ENCODE data around the gene SUN3.
"Not testable (repeated sequence)": the region's sequence is repeated elsewhere in the genome, so short reads cannot be mapped to it uniquely, and the experiment has no call there.

SUN3 gene

DNA sequence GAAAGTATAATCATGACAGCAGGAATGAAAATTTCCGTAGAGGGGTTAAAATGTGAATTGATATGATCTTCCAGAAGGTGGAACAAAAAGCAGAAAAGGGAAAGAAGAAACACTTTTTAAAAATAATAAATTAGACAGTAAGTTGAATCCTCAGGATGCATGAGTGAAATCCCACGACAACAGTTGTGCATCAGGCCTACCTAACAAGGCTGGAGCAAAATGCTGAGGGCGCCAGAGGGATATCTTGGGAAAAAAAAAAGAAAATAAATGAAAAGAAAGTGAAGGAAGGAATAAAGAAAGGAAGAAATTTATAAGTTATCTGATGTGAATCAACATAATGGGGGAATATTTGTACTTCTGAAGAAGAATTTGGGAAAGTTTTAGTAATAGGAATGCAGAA is 36.5 kb downstream of the SUN3 start:
- H3K4me3 ChIP-seq (replicated peaks; ENCODE audit: low read depth, low read length), result no peak overlapping the region
- TF ChIP-seq, protein P1, sequence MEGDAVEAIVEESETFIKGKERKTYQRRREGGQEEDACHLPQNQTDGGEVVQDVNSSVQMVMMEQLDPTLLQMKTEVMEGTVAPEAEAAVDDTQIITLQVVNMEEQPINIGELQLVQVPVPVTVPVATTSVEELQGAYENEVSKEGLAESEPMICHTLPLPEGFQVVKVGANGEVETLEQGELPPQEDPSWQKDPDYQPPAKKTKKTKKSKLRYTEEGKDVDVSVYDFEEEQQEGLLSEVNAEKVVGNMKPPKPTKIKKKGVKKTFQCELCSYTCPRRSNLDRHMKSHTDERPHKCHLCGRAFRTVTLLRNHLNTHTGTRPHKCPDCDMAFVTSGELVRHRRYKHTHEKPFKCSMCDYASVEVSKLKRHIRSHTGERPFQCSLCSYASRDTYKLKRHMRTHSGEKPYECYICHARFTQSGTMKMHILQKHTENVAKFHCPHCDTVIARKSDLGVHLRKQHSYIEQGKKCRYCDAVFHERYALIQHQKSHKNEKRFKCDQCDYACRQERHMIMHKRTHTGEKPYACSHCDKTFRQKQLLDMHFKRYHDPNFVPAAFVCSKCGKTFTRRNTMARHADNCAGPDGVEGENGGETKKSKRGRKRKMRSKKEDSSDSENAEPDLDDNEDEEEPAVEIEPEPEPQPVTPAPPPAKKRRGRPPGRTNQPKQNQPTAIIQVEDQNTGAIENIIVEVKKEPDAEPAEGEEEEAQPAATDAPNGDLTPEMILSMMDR (IDR thresholded peaks at IDR 0.05; ENCODE audit: low read length, missing control alignments), result peak; percentile 1
- DNase-seq (ENCODE audit: low read depth), result no peak

DNA sequence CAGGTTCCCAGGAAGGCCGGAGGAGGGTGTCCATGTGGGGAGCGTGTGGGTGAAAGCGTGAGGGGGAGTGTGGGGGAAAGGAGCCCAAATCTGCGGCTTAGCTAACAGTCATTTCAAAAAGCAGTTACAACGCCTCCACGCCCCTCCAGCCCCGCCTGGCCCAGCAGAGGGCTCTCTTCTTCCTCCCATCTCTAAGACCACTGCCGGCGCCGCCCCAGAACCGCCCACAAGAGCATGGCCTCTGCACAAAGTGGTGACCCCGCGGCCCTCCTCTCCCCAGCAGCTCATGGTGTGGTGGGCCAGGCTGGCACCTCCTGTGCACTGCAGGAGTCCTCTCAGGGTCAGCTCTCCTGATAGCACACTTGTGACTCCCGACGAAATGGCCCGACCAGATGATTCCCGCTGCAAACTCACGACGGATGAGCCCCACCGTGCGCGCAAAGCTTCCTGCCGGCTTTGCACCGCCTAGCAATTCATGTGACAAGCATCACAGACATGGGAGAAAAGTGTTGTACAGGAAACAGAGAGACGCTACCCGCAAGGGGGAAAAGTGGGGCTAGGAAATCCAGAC is 37.1 kb downstream of the SUN3 start:
- DNase-seq (ENCODE audit: low read depth), result peak; percentile 77
- TF ChIP-seq, protein P1 (IDR thresholded peaks at IDR 0.05; ENCODE audit: low read length, missing control alignments), result peak; percentile 77
- peak overlapping the region; percentile 53 for H3K4me3 ChIP-seq (replicated peaks; ENCODE audit: low read depth, low read length)

DNA sequence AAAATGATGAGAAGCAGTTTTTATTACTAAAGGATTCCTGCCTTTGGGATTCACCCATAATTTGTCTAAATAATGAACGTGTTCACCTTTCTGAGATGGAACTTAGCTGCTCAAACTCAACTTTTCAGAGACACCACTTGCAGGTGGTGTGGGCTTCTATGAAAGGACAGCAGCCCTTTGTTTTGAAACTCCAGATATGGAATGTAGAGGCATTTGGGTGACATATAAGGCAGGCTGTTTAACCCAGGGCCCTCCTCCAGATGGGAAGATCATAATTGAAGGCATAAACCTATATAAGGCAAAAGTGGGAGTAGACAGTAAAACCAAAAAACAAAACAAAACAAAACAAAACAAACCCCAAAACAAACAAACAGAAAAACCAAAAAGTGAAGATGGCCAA is 37.6 kb downstream of the SUN3 start:
- TF ChIP-seq, protein P1 (IDR thresholded peaks at IDR 0.05; ENCODE audit: low read length, missing control alignments), result no peak
- H3K4me3 ChIP-seq (replicated peaks; ENCODE audit: low read depth, low read length), result no peak overlapping the region
- no peak for DNase-seq (ENCODE audit: low read depth)

DNA sequence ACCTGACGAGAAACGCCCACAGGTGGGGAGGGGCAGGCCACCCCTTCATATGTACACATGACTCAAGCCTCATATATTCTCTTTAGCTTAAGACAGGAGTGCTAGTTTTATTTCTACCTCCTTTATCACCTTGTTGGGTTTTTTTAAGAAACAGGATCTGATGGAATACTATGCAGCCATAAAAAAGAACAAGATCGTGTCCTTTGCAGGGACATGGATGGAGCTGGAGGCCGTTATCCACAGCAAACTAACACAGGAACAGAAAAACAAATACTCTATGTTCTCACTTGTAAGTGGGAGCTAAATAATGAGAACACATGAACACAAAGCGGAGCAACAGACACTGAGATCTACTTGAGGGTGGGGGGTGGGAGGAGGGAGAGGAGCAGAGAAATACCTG is 38.3 kb downstream of the SUN3 start:
- no peak for DNase-seq (ENCODE audit: low read depth)
- H3K4me3 ChIP-seq (replicated peaks; ENCODE audit: low read depth, low read length), result no peak overlapping the region
- TF ChIP-seq, protein P1 (IDR thresholded peaks at IDR 0.05; ENCODE audit: low read length, missing control alignments), result no peak

DNA sequence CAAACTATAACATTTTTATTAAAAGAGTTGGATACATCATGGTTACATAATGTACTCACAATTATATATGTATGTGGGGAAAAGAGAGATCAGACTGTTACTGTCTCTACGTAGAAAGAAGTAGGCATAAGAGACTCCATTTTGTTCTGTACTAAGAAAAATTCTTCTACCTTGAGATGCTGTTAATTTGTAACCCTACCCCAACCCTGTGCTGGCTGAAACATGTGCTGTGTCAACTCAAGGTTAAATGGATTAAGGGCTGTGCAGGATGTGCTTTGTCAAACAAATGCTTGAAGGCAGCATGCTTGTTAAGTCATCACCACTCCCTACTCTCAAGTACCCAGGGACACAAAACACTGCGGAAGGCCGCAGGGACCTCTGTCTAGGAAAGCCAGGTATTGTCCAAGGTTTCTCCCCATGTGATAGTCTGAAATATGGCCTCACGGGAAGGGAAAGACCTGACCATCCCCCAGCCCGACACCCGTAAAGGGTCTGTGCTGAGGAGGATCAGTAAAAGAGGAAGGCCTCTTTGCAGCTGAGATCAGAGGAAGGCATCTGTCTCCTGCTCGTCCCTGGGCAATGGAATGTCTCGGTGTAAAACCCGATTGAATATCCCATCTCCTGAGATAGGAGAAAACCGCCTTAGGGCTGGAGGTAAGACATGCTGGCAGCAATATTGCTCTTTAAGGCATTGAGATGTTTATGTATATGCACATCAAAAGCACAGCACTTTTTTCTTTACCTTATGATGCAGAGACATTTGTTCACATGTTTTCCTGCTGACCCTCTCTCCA is 39.1 kb downstream of the SUN3 start:
- not testable (repeated sequence) for H3K4me3 ChIP-seq (replicated peaks; ENCODE audit: low read depth, low read length); DNase-seq (ENCODE audit: low read depth)

DNA sequence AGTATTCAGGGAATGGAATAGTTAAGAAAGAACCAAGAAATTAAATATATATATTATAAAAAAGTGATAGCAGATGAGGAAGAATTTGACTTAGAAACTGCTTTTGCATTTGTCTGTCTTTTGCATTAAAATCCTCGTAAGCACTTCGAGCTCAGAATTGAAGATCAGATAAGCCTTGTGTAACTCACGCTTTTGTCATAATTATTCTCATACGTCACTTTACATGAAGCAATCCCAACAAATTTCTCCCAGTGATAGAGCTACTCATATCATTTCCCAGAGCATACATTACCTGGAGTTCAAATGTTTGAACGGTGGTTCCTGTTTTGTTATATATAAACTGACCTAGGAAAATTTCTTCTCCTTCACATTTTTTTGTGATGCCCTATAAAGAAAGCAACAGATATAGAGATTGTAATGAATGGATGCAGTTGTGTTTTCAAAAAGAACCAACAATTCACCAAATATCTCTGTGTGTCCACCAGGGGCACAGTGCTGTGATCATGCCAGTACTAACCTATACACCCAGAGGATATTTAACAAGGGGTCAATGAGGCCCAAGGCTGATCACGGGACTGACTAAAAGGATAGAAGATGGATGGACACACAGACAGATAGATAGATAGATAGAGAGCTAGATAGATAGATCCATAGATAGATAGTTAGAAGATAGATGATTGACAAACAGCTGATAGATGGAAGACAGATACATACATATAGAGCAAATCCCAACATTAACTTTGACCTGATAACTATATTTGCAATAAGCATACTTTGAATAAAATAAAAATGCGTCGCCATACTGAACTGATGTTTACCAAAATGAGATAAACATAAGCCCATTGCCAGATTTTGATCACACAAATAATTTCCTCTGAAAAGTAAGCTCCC is 40.2 kb downstream of the SUN3 start:
- TF ChIP-seq, protein P1 (IDR thresholded peaks at IDR 0.05; ENCODE audit: low read length, missing control alignments), result peak; percentile 62
- peak; percentile 22 for DNase-seq (ENCODE audit: low read depth)
- H3K4me3 ChIP-seq (replicated peaks; ENCODE audit: low read depth, low read length), result no peak overlapping the region

DNA sequence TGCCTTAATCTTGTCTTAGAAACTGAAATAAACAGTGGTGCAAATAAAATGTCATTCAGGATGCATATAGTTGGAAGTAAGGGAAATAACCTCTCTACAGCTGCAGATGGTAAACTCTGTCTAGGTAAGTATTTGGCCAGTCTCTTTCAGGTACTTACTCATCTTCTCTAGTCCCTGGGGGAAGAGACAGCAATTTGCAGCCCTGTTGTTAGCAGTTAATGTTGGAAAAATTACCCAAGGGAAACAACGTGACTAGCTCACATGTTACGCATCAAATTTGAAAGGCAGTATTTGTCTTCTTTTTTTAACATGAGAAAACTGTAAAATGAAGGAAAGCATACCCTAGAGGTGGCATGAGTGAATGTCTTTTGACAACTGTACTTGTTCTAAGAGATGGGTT is 46.3 kb downstream of the SUN3 start:
- TF ChIP-seq, protein P1 (IDR thresholded peaks at IDR 0.05; ENCODE audit: low read length, missing control alignments), result no peak
- no peak overlapping the region for H3K4me3 ChIP-seq (replicated peaks; ENCODE audit: low read depth, low read length)
- no peak for DNase-seq (ENCODE audit: low read depth)

DNA sequence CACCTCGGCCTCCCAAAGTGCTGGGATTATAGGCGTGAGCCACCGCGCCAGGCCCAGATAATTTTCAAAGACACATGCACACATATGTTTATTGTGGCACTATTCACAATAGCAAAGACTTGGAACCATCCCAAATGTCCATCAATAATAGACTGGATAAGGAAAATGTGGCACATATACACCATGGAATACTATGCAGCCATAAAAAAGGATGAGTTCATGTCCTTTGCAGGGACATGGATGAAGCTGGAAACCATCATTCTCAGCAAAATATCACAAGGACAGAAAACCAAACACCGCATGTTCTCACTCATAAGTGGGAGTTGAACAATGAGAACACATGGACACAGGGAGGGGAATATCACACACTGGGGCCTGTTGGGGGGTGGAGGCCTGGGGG is 48.3 kb downstream of the SUN3 start:
- not testable (repeated sequence) for DNase-seq (ENCODE audit: low read depth); H3K4me3 ChIP-seq (replicated peaks; ENCODE audit: low read depth, low read length)

All from fibroblast of pulmonary artery (primary cell).